Testis (tissue), 2 donors: Measurements from ENCODE around the gene DKK3.

ENCODE experiments used
- POLR2A ChIP-seq: fragments of 450-650 bp; IDR thresholded peaks from one replicate; pipeline ENCODE4 v1.6.1; 2017; ENCODE audit warnings: antibody characterized with exemption, mild to moderate bottlenecking, moderate library complexity
- TF ChIP-seq, protein P1 (sequence below), 3 experiments: fragments of 450-650 bp in 2 of 3; fragments of 200-600 bp in 1 of 3; sonication (generic) in 1 of 3; IDR thresholded peaks; one replicate each; pipeline ENCODE4 v1.5.1; 2016 to 2019; ENCODE audit warnings: antibody characterized with exemption in 3 of 3, mild to moderate bottlenecking in 2 of 3, moderate library complexity in 1 of 3

DNA sequence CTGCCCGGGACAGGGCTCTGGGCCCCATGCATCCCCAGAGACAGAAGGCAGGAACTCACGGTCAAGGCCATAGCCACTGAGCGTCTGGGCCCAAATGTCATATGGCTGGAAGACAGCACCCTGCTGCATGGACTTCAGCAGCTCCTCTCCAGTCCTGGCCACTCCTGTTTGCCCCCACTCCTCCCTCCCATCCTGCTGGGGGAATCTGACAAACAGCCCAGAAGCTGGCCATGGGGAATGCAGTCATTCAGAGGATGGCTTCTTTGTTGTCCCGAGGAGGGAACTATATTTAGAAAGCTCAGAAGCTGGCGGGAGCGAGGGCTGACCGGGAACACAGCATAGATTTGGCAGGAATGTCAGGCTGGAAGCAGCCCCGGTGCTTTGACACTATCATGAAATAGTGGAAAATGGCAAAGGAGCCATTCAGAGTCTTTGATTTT lies 35.0 kb downstream of the DKK3 start:
- TF ChIP-seq, protein P1, sequence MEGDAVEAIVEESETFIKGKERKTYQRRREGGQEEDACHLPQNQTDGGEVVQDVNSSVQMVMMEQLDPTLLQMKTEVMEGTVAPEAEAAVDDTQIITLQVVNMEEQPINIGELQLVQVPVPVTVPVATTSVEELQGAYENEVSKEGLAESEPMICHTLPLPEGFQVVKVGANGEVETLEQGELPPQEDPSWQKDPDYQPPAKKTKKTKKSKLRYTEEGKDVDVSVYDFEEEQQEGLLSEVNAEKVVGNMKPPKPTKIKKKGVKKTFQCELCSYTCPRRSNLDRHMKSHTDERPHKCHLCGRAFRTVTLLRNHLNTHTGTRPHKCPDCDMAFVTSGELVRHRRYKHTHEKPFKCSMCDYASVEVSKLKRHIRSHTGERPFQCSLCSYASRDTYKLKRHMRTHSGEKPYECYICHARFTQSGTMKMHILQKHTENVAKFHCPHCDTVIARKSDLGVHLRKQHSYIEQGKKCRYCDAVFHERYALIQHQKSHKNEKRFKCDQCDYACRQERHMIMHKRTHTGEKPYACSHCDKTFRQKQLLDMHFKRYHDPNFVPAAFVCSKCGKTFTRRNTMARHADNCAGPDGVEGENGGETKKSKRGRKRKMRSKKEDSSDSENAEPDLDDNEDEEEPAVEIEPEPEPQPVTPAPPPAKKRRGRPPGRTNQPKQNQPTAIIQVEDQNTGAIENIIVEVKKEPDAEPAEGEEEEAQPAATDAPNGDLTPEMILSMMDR (IDR thresholded peaks at IDR 0.05), result no peak
- no peak for TF ChIP-seq POLR2A
